NCI-H2029 (cell line): Measurements from ENCODE around the gene TERT.
"Not testable (repeated sequence)": the region's sequence is repeated elsewhere in the genome, so short reads cannot be mapped to it uniquely, and the experiment has no call there.

Source experiments
- DNase-seq: peaks from one replicate; lab custom pipeline; 2025; lab: John Stamatoyannopoulos, UW

TERT gene

GRCh38 chr5:1278656-1279442 is 16.0 kb downstream of the TERT start:
- DNase-seq, result no peak

GRCh38 chr5:1278216-1278615 is 16.7 kb downstream of the TERT start:
- no peak for DNase-seq

GRCh38 chr5:1277781-1278180 is 17.1 kb downstream of the TERT start:
- DNase-seq, result no peak

- DNase-seq, result no peak
These were observed 17.5 kb downstream of the TERT start for GRCh38 chr5:1277331-1277730.

GRCh38 chr5:1276930-1277329 is 17.9 kb downstream of the TERT start:
- DNase-seq, result no peak

GRCh38 chr5:1275397-1276391 is 19.2 kb downstream of the TERT start:
- not testable (repeated sequence) for DNase-seq

GRCh38 chr5:1274471-1274870 is 20.4 kb downstream of the TERT start:
- no peak for DNase-seq

- no peak for DNase-seq
These were observed 21.1 kb downstream of the TERT start for GRCh38 chr5:1273745-1274144.

GRCh38 chr5:1272201-1272600 is 22.7 kb downstream of the TERT start:
- DNase-seq, result no peak

- DNase-seq, result no peak
These were observed 23.6 kb downstream of the TERT start for GRCh38 chr5:1270933-1271914.

GRCh38 chr5:1270426-1270825 is 24.4 kb downstream of the TERT start:
- DNase-seq, result no peak

- DNase-seq, result no peak
These were observed 26.2 kb downstream of the TERT start for GRCh38 chr5:1268666-1269065.

- DNase-seq, result no peak
These were observed 26.8 kb downstream of the TERT start for GRCh38 chr5:1268056-1268455.

- DNase-seq, result not testable (repeated sequence)
These were observed 27.4 kb downstream of the TERT start for GRCh38 chr5:1267464-1267863.

- DNase-seq, result no peak
These were observed 28.1 kb downstream of the TERT start for GRCh38 chr5:1266791-1267190.

GRCh38 chr5:1265461-1266455 is 29.1 kb downstream of the TERT start:
- DNase-seq, result no peak

GRCh38 chr5:1265026-1265425 is 29.8 kb downstream of the TERT start:
- no peak for DNase-seq

- no peak for DNase-seq
These were observed 30.7 kb downstream of the TERT start for GRCh38 chr5:1264211-1264610.

GRCh38 chr5:1262381-1262780 is 32.5 kb downstream of the TERT start:
- DNase-seq, result no peak

- no peak for DNase-seq
These were observed 33.2 kb downstream of the TERT start for GRCh38 chr5:1261643-1262042.
